Esophagus (tissue), 2 donors: ENCODE data around the gene CTNNA1. TPM values are rescaled to one million over a fixed set of nuclear protein-coding genes. Genes with fewer than 3 reads are reported as not detected.

Source experiments
- H3K27ac ChIP-seq, 2 donors: one replicate each; pipeline ENCODE4 v1.5.1; 2013; ENCODE audit warnings: low read depth in 2 of 2, mild to moderate bottlenecking in 2 of 2, inconsistent platforms in 1 of 2, low read length in 1 of 2, moderate library complexity in 1 of 2
- H3K27me3 ChIP-seq, 2 donors: one replicate each; pipeline ENCODE4 v1.6.1; 2013; ENCODE audit warnings: low read length in 2 of 2, control low read depth in 1 of 2, mild to moderate bottlenecking in 1 of 2; ENCODE audit not compliant: insufficient read depth in 2 of 2, control insufficient read depth in 1 of 2
- H3K36me3 ChIP-seq, 2 donors: one replicate each; pipeline ENCODE4 v1.6.1; 2013; ENCODE audit warnings: low read length in 1 of 2; ENCODE audit not compliant: control insufficient read depth in 2 of 2, insufficient read depth in 2 of 2
- H3K4me1 ChIP-seq, 2 donors: one replicate each; pipeline ENCODE4 v1.6.1; 2013; ENCODE audit warnings: low read length in 1 of 2; ENCODE audit not compliant: control insufficient read depth in 2 of 2, insufficient read depth in 2 of 2
- H3K4me3 ChIP-seq, 2 donors: one replicate each; pipeline ENCODE4 v1.5.1; 2013; ENCODE audit warnings: low read length in 2 of 2, mild to moderate bottlenecking in 2 of 2, low read depth in 1 of 2, moderate library complexity in 1 of 2
- H3K9me3 ChIP-seq, 2 donors: one replicate each; pipeline ENCODE4 v1.6.1; 2013; ENCODE audit warnings: mild to moderate bottlenecking in 2 of 2, low read depth in 1 of 2, low read length in 1 of 2, moderate library complexity in 1 of 2; ENCODE audit not compliant: control insufficient read depth in 2 of 2, insufficient read depth in 1 of 2
- WGBS, 2 donors: extraction: QIAGEN DNeasy Blood & Tissue Kit; methylation state at CpG; one replicate each; pipeline ENCODE4 v1.1.7; 2013; 5-methylcytosine and 5-hydroxymethylcytosine counted together
- polyA plus RNA-seq, 2 donors: library from polyadenylated mRNA; stranded (reverse); fragments of 200-250 nt; gene quantifications; one replicate each; pipeline ENCODE4 v1.2.3, GENCODE V29; 2013
- donor health status: healthy with polysubstance abuse.
- donor health status: Bipolar disorder and iron deficiency.

The CTNNA1 gene
- polyA plus RNA-seq, 2 donors = 221 to 223 TPM

- Histone ChIP-seq H3K36me3 (no peaks in the 10 kb centered on the region), H3K27ac (no peak overlapping the region), H3K4me1 (no peaks in the 10 kb centered on the region), H3K4me3 (no peak overlapping the region), H3K9me3 (no peaks in the 10 kb centered on the region), H3K27me3 (no peaks in the 10 kb centered on the region)
- 75 to 85% methylated on average over 1 of the region's 1 CpG for WGBS, 2 donors
These were observed 96.7 kb downstream of the CTNNA1 start for GRCh38 chr5:138849882-138850281.

DNA sequence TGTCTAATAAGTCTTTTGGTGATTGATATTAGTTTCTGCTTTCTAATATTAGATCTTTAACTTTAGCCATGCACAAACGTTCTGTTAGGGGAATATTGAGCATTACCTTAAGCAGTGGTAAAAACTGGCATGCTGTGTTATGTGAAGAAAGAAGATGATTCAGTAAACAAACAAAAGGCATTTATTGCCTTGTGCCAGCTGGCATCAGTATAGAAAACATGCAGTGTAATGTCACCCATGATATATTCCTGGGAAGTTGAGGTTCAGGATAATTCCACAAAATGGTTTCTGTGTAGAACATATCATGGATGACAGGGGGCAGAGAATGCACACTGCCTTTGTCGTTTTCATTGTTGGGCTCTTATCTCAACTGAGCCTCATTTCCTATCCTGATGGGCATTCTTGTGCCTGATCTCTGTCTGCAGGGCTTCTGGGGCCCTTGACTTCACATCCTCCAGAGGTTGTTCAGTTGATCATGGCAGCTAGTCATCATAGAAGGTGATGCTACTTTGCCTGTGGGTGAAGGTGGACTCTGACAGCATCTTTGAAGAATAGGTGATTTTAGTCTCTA is 97.7 kb downstream of the CTNNA1 start:
- WGBS, 2 donors = 42 to 50% methylated on average over 2 of the region's 2 CpGs
- Histone ChIP-seq H3K27ac (no peak overlapping the region), H3K9me3 (no peaks in the 10 kb centered on the region), H3K4me1 (no peaks in the 10 kb centered on the region), H3K36me3 (no peaks in the 10 kb centered on the region), H3K4me3 (no peak overlapping the region), H3K27me3 (no peaks in the 10 kb centered on the region)

DNA sequence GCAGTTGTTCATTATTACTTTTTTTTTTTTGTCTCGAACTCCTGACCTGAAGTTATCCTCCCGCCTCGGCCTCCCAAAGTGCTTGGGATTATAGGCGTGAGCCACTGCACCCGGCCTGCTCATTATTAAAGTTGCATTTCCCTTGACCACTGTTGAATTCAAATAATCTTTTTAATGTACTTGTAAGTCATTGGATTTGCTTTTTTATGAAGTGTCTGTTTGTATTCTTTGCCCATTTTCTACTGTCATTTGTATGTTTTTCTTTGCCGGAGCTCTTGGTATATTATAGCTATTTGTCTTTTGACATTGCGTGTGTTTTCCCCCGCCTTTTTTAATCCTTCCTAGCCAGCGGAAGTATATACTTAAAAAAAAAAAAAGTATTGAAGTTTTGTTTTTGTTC is 99.9 kb downstream of the CTNNA1 start:
- H3K27ac ChIP-seq = no peak overlapping the region
- no peaks in the 10 kb centered on the region for H3K27me3 ChIP-seq
- H3K4me3 ChIP-seq = no peak overlapping the region
- H3K36me3 ChIP-seq = no peaks in the 10 kb centered on the region
- H3K4me1 ChIP-seq = no peaks in the 10 kb centered on the region
- 71 to 75% methylated on average over 9 of the region's 9 CpGs for WGBS, 2 donors
- no peaks in the 10 kb centered on the region for H3K9me3 ChIP-seq

- Histone ChIP-seq H3K27ac (no peak overlapping the region), H3K9me3 (peaks cover 0 to 3% of the 10 kb centered on the region in 2 donors), H3K36me3 (peaks cover 0 to 2% of the 10 kb centered on the region in 2 donors), H3K4me1 (peaks cover 2 to 5% of the 10 kb centered on the region in 2 donors), H3K4me3 (no peak overlapping the region), H3K27me3 (no peaks in the 10 kb centered on the region)
- WGBS, 2 donors = 79 to 89% methylated on average over 1 of the region's 1 CpG
These were observed 113.8 kb downstream of the CTNNA1 start for GRCh38 chr5:138867011-138867410.

- H3K27ac ChIP-seq = no peak overlapping the region
- no peaks in the 10 kb centered on the region for H3K9me3 ChIP-seq
- no peaks in the 10 kb centered on the region for H3K27me3 ChIP-seq
- 67 to 76% methylated on average over 1 of the region's 1 CpG for WGBS, 2 donors
- H3K4me3 ChIP-seq = no peak overlapping the region
- H3K4me1 ChIP-seq = peaks cover 2 to 5% of the 10 kb centered on the region in 2 donors
- peaks cover 0 to 2% of the 10 kb centered on the region in 2 donors for H3K36me3 ChIP-seq
These were observed 115.8 kb downstream of the CTNNA1 start for GRCh38 chr5:138869038-138869437.

DNA sequence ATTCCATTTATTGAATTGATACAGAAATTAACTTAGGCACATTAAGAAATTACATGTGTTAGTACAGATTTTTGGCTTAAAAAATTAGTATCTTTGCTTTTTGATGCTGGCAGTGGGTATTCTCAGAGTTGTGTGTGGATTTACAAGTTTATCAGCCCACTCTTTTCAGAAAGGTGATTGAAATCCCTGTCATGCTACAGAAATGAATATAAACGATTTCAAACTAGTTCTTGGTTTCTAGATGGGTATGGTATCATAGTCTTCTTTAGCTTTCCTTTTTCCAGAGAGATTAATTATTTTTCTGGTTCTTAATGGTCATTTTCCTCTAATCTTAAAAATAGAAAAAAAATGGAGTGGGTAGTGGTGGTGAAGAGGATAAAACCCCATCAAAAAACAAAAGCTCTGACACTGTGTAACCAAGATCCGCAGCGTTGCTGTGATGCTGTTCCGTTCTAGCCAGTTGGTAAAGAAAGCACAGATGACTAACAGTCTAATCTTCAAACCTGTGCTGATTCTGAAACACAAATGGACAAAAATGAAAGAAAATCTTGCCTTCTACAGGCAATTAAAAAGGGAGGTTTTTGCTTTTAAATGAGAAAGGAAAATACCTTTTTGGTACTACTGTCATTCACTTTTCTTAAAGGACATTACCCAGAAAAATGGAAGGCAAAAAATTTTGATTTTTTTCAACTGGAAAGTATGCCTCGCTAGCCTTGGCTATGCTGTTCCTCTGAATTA is 116.7 kb downstream of the CTNNA1 start:
- 46 to 66% methylated on average over 5 of the region's 5 CpGs for WGBS, 2 donors
- Histone ChIP-seq H3K27ac (no peak overlapping the region), H3K27me3 (no peaks in the 10 kb centered on the region), H3K4me3 (no peak overlapping the region), H3K36me3 (peaks cover 0 to 2% of the 10 kb centered on the region in 2 donors), H3K9me3 (no peaks in the 10 kb centered on the region), H3K4me1 (peaks cover 5% of the 10 kb centered on the region in 2 donors)

DNA sequence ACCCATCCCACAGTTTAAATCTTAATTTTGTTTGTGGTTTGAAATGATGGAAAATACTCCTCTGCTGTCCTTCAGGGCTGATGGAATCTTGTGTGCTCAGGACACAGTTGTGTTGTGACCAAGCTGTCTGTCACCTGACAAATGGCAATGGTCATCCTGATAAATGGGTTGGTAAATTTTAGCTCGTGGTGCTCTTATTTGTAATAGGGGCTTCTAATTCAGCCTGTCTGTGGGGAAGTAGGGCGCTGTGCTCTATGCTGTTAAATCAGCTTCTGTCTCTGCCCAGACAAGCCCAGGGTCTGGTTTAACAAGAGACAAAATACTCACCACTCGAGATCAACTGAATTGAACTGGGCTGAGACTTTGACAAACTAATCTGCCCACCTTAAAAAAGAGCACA is 117.4 kb downstream of the CTNNA1 start:
- Histone ChIP-seq H3K4me3 (no peak overlapping the region), H3K27me3 (no peaks in the 10 kb centered on the region), H3K9me3 (no peaks in the 10 kb centered on the region), H3K36me3 (peaks cover 0 to 2% of the 10 kb centered on the region in 2 donors), H3K4me1 (peaks cover 5 to 11% of the 10 kb centered on the region in 2 donors), H3K27ac (no peak overlapping the region)
- WGBS, 2 donors = 48 to 60% methylated on average over 3 of the region's 3 CpGs

- Histone ChIP-seq H3K27me3 (no peaks in the 10 kb centered on the region), H3K36me3 (no peaks in the 10 kb centered on the region), H3K4me1 (peaks cover 2 to 9% of the 10 kb centered on the region in 2 donors), H3K4me3 (no peak overlapping the region), H3K9me3 (no peaks in the 10 kb centered on the region), H3K27ac (no peak overlapping the region)
- WGBS, 2 donors = 79 to 82% methylated on average over 6 of the region's 6 CpGs
These were observed 119.7 kb downstream of the CTNNA1 start for GRCh38 chr5:138872841-138873465.

GRCh38 chr5:138873466-138874221 is 120.4 kb downstream of the CTNNA1 start:
- Histone ChIP-seq H3K27ac (no peak overlapping the region), H3K4me3 (no peak overlapping the region), H3K9me3 (no peaks in the 10 kb centered on the region), H3K4me1 (peaks cover 2 to 6% of the 10 kb centered on the region in 2 donors), H3K36me3 (no peaks in the 10 kb centered on the region), H3K27me3 (no peaks in the 10 kb centered on the region)
- 51 to 63% methylated on average over 17 of the region's 17 CpGs for WGBS, 2 donors
